Measurements from ENCODE around the gene EIF4H. TPM values are rescaled to one million over a fixed set of nuclear protein-coding genes. Genes with fewer than 3 reads are reported as not detected.

EIF4H gene
- 196 and 320 TPM in 2 replicates for total RNA-seq

DNA sequence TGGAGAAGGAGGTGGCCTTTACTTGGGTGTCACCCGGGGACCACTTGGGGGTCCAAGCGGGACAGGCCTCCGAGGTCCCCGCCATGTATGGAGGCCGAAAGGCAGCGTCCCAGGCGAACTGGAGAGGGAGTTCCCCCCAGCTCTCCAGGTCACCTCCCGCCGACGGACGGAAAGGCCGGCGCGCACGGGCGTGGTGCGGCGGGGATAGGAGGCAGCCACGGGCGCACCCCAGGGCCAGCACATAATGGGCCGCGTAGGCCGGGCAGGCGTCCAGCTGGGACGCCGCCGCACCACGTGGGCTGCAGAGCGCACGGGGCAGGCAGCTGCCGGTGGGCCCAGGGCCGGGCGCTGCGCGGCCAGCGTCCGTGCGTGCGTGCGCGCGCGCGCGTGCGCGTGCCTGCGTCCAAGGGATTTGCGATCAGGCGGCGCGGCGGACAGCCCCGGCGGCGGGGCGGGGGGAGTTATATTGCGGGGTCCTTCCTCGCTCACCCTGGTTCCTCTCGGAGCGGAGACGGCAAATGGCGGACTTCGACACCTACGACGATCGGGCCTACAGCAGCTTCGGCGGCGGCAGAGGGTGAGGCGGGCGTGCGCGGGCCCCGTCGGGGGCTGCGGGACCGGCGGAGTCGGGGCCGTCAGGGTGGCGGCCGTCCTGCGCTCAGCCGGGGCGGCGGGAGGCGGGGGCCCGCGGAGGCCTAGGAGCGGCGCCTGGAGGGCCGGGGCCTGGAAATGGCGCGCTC is at the start of gene EIF4H:
Gene EIF4H (plus strand): TSS at position 491 of the 740 bp plus-strand sequence. CDS start 28 bp downstream, at position 519.

Small RNA genes within 50 kb of the gene (small RNA-seq; reads per million reads assigned to genes)
- gene MIR590 = 80.8 reads per million, percentile 98 among the genes with 10 or more reads in this experiment

Other genes with a start within 250 kb of the EIF4H start
- gene ELN, start 146.2 kb upstream of the EIF4H start, total RNA-seq = 0.22 and 0.39 TPM in 2 replicates
- gene LIMK1, start 90.6 kb upstream of the EIF4H start, total RNA-seq = 32.2 and 48.9 TPM in 2 replicates
- under 0.01 and 0.11 TPM in 2 replicates for gene LAT2, start 35.6 kb downstream of the EIF4H start, total RNA-seq
- 16.7 and 22.0 TPM in 2 replicates for gene RFC2, start 80.0 kb downstream of the EIF4H start, total RNA-seq
- gene CLIP2, start 115.1 kb downstream of the EIF4H start, total RNA-seq = 7.4 and 17.7 TPM in 2 replicates

All from placental epithelial cell (primary cell).